ENCODE results near the gene MTTP.

Gene MTTP

DNA sequence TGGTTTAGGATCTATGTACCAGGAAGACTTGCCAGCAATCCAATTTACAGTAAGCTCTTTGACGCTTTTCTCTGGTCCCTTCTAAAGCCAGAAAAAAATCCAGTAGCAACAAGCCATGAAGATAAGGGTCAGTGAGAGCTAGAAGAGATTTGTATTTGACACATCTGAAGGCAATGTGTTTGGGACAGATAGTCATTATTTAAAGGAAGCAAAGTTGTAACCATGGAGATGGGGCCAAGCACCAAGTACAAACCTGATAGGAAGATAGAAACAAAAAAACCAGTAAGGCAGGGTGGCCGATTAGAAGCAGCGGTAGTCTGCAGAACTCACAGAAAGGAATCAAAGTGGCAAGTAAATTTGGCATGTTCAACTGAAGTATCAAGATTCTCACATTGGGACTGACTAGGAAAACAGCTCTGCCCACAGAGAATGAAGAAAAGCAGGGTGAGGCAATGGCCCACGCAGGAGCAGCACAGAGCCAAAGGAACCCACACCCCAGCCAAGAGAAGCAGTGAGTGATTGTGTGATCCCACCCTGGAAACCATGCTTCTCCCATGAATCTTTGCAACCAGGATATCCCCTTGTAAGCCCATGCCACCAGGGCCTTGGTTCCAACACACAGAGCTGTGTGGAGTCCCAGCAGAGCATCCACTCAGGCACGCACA, 95.9 kb downstream of the MTTP start:
- no peak for DNase-seq
